ENCODE data around the gene MMP15. TPM values are rescaled to one million over a fixed set of nuclear protein-coding genes. Genes with fewer than 3 reads are reported as not detected.

The MMP15 gene
- polyA plus RNA-seq, 1 donor (not counting 4 experiments of a cell fraction or from before 2014, with no cell fraction given), result 3.7 TPM

- Histone ChIP-seq H3K9ac (ENCODE audit: control insufficient read depth, extremely low read depth, insufficient read depth, low read length) (no peak overlapping the region), H2AFZ (ENCODE audit: control insufficient read depth, low read length) (no peak overlapping the region), H3K79me2 (ENCODE audit: control insufficient read depth, insufficient read depth, low read length) (no peaks in the 10 kb centered on the region), H3K36me3 (ENCODE audit: control insufficient read depth in 2 of 2, extremely low read depth in 1 of 2, insufficient read depth in 2 of 2, low read length in 2 of 2) (peaks cover 8 to 20% of the 10 kb centered on the region in 2 experiments), H3K27me3 (ENCODE audit: control insufficient read depth, extremely low read depth, insufficient read depth, low read length) (no peaks in the 10 kb centered on the region), H3K9me3 (ENCODE audit: control insufficient read depth, low read depth, low read length) (no peaks in the 10 kb centered on the region), H3K27ac (ENCODE audit: control insufficient read depth, insufficient read depth, low read length) (no peak overlapping the region), H3K4me2 (ENCODE audit: control insufficient read depth, extremely low read depth, insufficient read depth, low read depth, low read length) (no peak overlapping the region), H3K4me1 (ENCODE audit: control insufficient read depth, extremely low read depth, insufficient read depth, low read length) (peaks cover 18% of the 10 kb centered on the region), H3K4me3 (ENCODE audit: control insufficient read depth in 2 of 3, extremely low read depth in 1 of 3, insufficient read depth in 2 of 3, low read depth in 1 of 3, low read length in 3 of 3) (no peak overlapping the region), H4K20me1 (ENCODE audit: control insufficient read depth, extremely low read depth, insufficient read depth, low read length) (no peaks in the 10 kb centered on the region), H3K9me1 (ENCODE audit: control insufficient read depth, extremely low read depth, insufficient read depth, low read length) (peaks cover 2% of the 10 kb centered on the region)
- no peak for TF ChIP-seq EZH2 (IDR thresholded peaks at IDR 0.05; ENCODE audit: low read length)
- TF ChIP-seq CTCF (optimal IDR thresholded peaks at IDR 0.05 in 1 of 3, IDR thresholded peaks at IDR 0.05 in 1 of 3, conservative IDR thresholded peaks at IDR 0.05 in 1 of 3; ENCODE audit: extremely low read depth in 1 of 3, insufficient read depth in 2 of 3, low read length in 3 of 3), result no peak
- DNase-seq (ENCODE audit: low read depth, low spot score) (no peak), FAIRE-seq (no peak)
- dilution Hi-C loops (cut with MboI; ENCODE audit: extremely low pct_ligation_motif_present, low sequenced_read_pairs), result no loop called here
Observed at GRCh38 chr16:57993438-57993837, 32.1 kb upstream of the MMP15 start.

- Histone ChIP-seq H3K4me1 (ENCODE audit: control insufficient read depth, extremely low read depth, insufficient read depth, low read length) (peaks cover 19% of the 10 kb centered on the region), H3K79me2 (ENCODE audit: control insufficient read depth, insufficient read depth, low read length) (no peaks in the 10 kb centered on the region), H3K36me3 (ENCODE audit: control insufficient read depth in 2 of 2, extremely low read depth in 1 of 2, insufficient read depth in 2 of 2, low read length in 2 of 2) (peaks cover 8 to 20% of the 10 kb centered on the region in 2 experiments), H4K20me1 (ENCODE audit: control insufficient read depth, extremely low read depth, insufficient read depth, low read length) (no peaks in the 10 kb centered on the region), H3K9ac (ENCODE audit: control insufficient read depth, extremely low read depth, insufficient read depth, low read length) (no peak overlapping the region), H3K4me2 (ENCODE audit: control insufficient read depth, extremely low read depth, insufficient read depth, low read depth, low read length) (no peak overlapping the region), H2AFZ (ENCODE audit: control insufficient read depth, low read length) (no peak overlapping the region), H3K27me3 (ENCODE audit: control insufficient read depth, extremely low read depth, insufficient read depth, low read length) (no peaks in the 10 kb centered on the region), H3K4me3 (ENCODE audit: control insufficient read depth in 2 of 3, extremely low read depth in 1 of 3, insufficient read depth in 2 of 3, low read depth in 1 of 3, low read length in 3 of 3) (no peak overlapping the region), H3K9me1 (ENCODE audit: control insufficient read depth, extremely low read depth, insufficient read depth, low read length) (peaks cover 2% of the 10 kb centered on the region), H3K9me3 (ENCODE audit: control insufficient read depth, low read depth, low read length) (no peaks in the 10 kb centered on the region), H3K27ac (ENCODE audit: control insufficient read depth, insufficient read depth, low read length) (no peak overlapping the region)
- TF ChIP-seq CTCF (optimal IDR thresholded peaks at IDR 0.05 in 1 of 3, IDR thresholded peaks at IDR 0.05 in 1 of 3, conservative IDR thresholded peaks at IDR 0.05 in 1 of 3; ENCODE audit: extremely low read depth in 1 of 3, insufficient read depth in 2 of 3, low read length in 3 of 3), result no peak
- TF ChIP-seq EZH2 (IDR thresholded peaks at IDR 0.05; ENCODE audit: low read length), result no peak
- FAIRE-seq (no peak), DNase-seq (ENCODE audit: low read depth, low spot score) (no peak)
- dilution Hi-C loops (cut with MboI; ENCODE audit: extremely low pct_ligation_motif_present, low sequenced_read_pairs), result no loop called here
Observed at GRCh38 chr16:57993897-57994296, 31.7 kb upstream of the MMP15 start.

All from keratinocyte (primary cell).